Fibroblast of pulmonary artery (primary cell): ENCODE measurements around the gene NOXA1.
A peak's percentile ranks its signal among the peaks of the same experiment; 100 is the strongest.
"Not testable (repeated sequence)": the region's sequence is repeated elsewhere in the genome, so short reads cannot be mapped to it uniquely, and the experiment has no call there.

Experiments used
- DNase-seq: peaks from one replicate; pipeline ENCODE4 v3.0.0-alpha.2; 2010; ENCODE audit warnings: low read depth
- H3K4me3 ChIP-seq: replicated peaks from 2 replicates; pipeline ENCODE4 v1.5.1; 2011; ENCODE audit warnings: low read depth, mild to moderate bottlenecking, control low read depth, low read length, moderate library complexity
- TF ChIP-seq, protein P1 (sequence below): IDR thresholded peaks from 2 replicates; pipeline ENCODE4 v1.5.1; 2011; ENCODE audit warnings: mild to moderate bottlenecking, control low read depth, low read length, inconsistent platforms; ENCODE audit errors: missing control alignments

NOXA1 gene

DNA sequence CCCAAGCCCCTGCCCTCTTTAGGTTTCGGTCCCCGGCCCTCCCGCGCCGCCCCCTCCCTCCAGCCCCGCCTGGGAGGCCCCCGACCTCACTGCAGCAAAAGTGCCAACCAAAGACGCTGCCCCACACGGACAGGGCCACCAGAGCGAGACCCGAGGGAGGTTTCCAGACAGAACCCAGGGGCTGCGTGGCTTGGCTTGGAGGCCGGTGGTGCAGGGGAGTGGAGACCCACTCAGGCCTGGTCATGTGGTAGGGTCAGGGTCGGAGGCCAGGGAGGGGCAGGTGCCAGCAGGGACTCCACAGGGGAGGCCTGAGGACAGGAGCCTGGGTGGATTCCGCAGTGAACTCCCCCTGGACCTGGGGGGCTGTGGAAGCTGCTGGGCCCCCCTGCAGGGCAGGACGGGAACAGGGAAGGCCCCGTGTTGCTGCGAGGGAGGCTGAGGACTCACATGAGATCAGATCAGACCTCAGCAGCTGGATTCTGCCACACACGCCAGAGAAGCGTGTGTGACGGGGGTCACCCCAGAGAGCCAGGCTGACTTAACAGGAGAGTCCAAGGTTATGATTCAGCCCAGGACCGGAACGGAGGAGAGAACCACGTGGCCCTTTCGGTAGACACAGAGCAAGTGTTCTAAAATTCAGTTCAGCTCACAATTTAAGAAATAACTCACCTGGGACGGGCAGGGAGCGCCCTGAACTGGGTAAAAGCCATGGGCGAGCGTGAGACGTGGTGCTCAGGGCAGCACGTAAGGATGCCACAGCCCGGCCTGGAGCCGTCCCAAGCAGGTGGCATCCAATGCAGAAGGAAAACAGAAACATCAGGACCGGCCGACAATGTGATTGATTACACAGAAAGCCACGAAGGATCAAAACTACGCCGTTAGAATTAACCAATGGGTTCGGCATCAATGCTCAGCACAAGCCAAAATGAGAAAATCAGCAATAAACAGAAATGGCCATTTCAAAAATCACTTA is 39.1 kb upstream of the NOXA1 start:
- DNase-seq: peak; percentile 53
- TF ChIP-seq, protein P1, sequence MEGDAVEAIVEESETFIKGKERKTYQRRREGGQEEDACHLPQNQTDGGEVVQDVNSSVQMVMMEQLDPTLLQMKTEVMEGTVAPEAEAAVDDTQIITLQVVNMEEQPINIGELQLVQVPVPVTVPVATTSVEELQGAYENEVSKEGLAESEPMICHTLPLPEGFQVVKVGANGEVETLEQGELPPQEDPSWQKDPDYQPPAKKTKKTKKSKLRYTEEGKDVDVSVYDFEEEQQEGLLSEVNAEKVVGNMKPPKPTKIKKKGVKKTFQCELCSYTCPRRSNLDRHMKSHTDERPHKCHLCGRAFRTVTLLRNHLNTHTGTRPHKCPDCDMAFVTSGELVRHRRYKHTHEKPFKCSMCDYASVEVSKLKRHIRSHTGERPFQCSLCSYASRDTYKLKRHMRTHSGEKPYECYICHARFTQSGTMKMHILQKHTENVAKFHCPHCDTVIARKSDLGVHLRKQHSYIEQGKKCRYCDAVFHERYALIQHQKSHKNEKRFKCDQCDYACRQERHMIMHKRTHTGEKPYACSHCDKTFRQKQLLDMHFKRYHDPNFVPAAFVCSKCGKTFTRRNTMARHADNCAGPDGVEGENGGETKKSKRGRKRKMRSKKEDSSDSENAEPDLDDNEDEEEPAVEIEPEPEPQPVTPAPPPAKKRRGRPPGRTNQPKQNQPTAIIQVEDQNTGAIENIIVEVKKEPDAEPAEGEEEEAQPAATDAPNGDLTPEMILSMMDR: no peak

DNA sequence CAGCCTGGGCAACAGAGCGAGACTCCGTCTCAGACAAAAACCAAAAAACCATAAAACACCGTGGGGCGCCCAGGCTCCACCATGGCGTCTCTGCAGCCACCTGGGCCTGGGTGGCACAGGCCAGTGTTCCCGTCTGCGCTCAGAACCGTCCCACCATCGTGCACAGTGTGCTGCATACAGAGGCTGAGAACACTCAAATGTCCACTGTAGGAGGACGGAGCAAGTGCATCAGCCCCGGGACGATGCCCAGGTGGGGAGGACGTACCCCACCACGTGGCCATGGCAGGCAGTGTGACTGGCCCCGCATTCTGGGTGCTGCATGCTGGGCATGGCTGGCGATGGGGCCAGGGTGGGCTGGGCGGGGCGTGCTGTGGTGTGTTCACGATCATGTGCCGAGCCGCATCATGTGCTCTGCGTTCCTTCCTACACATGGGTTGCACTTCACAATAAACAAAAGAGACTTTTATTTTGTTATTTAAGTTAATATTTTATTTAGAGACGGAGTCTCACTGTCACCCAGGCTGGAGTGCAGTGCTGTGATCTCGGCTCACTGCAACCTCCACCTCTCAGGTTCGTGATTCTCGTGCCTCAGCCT is 38.0 kb upstream of the NOXA1 start:
- DNase-seq: no peak
- TF ChIP-seq, protein P1: no peak
- no peak overlapping the region for H3K4me3 ChIP-seq

More for the DNA sequence above, 39.1 kb upstream of the NOXA1 start:
- H3K4me3 ChIP-seq: no peak overlapping the region

DNA sequence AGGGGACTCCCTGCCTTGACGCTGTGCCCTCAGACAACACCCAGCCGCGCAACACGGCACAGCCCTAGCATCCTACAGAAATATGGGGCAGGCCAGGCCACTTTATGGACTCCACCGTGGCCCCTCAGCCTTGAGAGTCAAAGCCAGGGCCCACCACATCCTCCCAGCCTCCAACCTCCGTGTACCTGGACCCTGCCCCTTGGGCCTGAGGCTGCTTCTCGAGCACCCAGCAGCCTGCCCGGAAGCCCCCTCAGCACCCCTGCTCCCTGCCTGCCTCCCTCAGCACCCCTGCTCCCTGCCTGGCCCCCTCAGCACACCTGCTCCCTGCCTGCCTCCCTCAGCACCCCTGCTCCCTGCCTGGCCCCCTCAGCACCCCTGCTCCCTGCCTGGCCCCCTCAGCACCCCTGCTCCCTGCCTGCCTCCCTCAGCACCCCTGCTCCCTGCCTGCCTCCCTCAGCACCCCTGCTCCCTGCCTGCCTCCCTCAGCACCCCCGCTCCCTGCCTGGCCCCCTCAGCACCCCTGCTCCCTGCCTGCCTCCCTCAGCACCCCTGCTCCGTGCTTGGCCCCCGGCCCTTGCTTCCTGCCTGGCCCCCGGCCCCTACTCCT is 36.6 kb upstream of the NOXA1 start:
- not testable (repeated sequence) for H3K4me3 ChIP-seq, DNase-seq

DNA sequence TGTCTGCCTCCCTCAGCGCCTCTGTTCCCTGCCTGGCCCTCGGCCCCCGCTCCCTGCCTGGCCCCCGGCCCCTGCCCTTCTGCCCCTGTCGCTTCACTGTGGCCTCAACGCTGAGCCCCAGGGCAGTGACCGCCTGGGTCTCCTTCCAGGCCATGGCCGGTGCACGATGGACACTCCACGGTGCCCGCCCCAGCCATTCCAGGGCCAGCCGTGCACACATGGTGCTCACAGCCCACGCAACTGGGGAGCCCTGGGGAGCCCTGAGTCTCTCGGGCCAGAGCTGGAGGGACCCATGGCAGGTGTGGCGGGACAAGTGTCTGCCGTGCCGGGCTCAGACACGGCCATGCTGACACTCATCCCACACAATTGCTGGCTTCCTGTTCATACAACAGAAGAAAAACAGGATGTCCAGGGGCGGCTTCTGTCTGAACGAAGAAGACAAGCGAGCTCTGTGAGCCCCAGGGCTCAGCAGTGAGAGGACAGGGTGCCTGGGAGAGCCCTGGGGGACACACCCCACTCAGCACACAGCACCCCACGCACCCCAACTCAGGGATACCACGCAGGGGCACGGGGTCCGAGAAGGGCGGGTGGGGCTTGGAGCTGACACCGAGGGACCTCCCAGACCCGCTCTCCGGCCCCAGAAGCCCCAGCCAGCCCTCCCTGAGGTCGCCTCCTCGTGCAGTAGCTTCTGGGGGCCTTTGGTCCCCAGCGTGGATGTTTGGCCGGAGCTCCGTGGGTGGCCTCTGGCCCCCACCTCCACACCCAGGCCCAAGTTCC is 35.9 kb upstream of the NOXA1 start:
- DNase-seq: peak; percentile 15
- H3K4me3 ChIP-seq: no peak overlapping the region
- TF ChIP-seq, protein P1: no peak

DNA sequence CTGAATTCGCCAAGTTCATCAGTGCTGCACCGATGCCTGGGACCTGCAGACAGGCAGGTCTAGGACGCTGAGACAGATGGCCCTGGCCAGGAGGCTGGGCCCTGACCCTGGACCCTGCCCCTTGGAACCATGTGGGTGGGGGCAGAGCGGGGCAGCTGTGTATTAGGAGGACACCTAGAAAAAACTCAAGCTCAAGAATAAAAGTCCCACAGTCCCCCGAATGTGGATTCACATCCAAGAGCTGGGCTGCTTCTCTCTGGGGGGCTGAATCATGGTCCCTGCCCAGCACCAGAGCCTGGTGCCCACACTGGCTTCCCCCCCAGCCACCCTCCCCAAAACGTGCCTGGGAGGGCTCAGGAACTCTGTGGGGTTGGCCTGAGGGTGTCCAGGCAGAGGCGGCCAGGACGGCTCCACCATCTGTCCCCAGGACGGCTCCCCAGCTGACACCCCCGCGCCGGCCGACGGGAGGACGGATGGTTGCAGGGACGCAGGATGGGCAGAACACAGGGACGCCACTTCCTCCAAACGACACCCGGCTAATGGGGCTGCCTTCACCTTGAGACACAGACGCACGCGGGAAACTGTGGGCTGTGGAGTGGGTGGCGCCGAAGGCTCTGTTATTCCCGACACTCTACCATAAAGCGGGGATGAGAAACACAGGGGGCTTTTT is 35.2 kb upstream of the NOXA1 start:
- H3K4me3 ChIP-seq: no peak overlapping the region
- TF ChIP-seq, protein P1: no peak
- DNase-seq: no peak

DNA sequence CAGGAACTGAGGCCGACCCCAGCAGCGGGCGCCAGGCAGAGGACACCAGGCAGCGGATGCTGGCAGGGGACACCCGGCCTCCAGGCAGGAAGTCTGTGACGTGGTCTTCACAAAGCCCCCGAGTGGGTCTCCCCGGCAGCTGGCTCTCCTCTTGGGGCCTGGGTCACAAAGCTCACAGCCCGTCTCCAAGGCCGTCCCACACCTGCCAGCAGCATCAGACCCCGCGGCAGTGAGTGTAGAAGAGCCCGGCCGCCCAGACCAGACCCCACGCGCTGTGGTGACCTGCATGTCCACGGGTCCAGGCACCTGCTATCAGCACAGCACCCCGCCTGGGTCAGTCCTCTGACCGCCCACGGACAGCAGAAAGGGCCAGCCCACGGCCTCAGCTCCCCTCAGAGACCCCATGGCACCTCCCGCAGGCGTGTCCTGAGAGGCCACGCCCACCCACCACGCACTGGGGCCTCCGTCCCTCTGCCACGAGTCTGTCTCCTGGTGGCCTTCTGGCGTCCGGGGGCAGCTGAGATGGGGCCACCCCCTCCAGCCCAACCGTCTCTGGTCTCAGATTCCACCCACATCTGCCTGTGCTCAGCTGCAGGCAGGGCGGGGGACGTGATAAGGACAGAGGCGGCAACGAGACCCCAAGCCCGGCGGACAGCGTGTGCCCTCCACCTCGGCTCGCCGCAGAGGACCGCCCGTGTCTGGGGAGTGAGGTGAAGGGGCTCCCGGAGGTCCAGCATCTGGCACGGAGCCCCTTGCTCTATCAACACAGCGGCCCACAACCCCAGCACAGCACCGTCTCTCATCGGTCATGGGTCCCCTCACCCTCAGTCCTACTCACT is 34.4 kb upstream of the NOXA1 start:
- no peak overlapping the region for H3K4me3 ChIP-seq
- TF ChIP-seq, protein P1: no peak
- no peak for DNase-seq
